Hematopoietic multipotent progenitor cell treated with erythropoietin and hydrocortisone succinate and interleukin-3 and kit ligand, for 17 days (in vitro differentiated cells): ENCODE results near the gene AACS.
A peak's percentile ranks its signal among the peaks of the same experiment; 100 is the strongest.

Experiments
- DNase-seq: peaks from one replicate; pipeline ENCODE4 v3.0.0-alpha.2; 2015; ENCODE audit warnings: low spot score

AACS gene

DNA sequence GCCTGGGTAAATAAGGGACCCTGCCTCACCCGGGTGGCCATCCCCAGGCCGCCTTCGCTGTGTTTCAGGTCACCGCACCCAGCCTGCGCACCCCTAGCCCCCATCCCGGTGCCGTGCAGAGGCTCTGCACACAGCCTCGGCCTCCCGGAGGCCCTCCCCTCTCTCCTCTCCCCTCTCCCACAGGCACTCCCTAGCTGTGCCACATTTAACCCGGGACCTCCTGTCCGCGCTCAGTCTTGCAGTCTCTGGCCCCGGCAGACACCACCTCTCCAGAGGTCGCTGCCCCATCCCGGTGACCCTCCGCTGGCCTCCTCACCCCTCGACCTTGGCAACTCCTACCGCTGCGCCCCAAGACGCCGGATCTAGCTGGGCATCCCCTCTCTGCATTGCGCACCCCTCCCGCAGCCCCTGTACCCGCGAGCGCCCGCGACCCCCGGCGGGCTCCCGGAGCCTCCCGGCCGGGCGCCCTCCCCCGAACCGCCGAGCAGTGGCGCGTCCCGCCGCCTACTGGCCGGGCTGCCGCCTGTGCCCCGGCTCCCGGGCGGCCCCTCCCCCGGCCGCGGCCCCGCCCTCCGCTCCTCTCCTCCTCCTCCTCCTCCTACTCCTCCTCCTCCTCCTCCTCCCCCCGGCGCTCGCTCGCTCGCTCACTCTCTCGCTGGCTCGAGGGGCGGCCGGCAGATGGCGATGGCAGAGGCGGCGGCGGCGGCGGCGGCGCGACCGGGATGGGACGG lies 120.7 kb downstream of the AACS start, which contains the start of gene TMEM132B:
Gene TMEM132B (plus strand): TSS at position 647 of the 731 bp plus-strand sequence.
- peak; percentile 12 for DNase-seq

DNA sequence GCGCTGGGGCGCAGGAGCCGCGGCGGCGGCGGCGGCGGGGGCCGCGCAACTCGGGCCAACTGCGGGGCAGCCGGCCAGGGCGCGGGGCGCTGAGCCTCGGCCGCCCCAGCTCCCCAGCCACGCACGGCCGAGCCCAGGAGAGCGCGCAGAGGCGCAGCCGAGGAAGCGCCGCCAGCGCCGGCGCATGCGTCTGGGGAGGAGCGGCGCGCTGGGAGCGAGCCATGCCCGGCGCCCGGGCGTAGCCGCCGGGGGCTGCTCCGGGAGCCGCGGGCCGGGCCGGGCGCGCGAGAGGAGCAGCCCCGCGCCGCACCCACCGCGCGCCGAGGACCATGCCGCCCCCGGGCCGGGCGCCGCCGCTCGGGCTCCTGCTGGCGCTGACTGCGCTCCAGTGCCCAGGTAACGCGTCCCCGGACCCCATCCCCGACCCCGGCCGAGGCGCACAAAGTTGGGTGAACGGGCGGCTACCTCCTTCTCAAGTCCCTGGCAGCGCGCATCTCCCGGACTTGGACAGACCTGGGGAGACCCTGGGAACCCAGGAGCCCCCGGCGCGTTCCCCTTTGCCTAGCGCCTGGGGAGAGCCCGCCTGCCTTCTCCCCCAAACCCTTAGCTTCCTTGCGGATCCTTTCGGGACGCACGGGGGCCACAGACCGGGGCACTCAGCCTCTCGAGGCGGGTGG lies 121.4 kb downstream of the AACS start:
- DNase-seq, result no peak

GRCh38 chr12:125187148-125187745 lies 122.0 kb downstream of the AACS start:
- DNase-seq, result no peak

- no peak for DNase-seq
These were observed 122.8 kb downstream of the AACS start for GRCh38 chr12:125187780-125188741.

- no peak for DNase-seq
These were observed 123.8 kb downstream of the AACS start for GRCh38 chr12:125189015-125189414.

GRCh38 chr12:125189502-125189901 lies 124.3 kb downstream of the AACS start:
- no peak for DNase-seq

DNA sequence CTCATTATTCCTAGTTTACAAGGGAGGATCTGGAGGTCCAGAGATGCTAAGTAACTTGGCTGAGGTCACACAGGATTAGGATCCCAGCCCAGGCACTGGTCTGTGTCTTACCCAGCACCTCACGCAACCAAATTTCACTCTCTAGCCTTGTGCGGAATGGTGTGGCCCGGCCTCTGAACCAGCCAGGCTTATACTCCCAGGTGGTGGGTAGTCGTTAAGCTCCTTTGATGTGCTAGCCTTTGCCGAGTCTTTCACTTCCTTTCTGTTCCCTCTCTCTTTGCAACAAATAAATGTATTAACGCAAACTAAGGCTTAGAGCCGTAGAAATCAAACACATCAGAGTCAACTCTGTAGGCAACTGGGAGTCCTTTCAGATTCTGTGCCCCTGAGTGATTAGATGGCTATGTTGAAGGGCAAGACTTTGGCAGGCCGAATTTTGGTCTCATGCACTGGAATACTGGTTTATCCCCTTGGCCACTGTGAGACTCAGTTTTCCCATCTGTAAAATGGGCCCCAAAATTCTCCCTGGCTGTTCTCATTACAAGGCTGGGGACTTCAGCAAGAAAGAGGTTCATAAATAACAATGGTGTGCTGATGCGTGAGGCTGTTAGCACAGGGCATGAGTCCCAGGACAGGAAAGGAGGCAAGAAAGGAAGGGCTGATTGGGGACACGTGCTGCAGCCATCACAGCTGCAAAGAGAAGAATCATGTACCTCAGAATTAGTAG lies 126.3 kb downstream of the AACS start:
- no peak for DNase-seq

- DNase-seq, result no peak
These were observed 127.5 kb downstream of the AACS start for GRCh38 chr12:125192690-125193221.
